ENCODE data around the gene DNAL1. TPM values are rescaled to one million over a fixed set of nuclear protein-coding genes. Genes with fewer than 3 reads are reported as not detected.

The DNAL1 gene
- total and polyA plus RNA-seq, 2 experiments from 2014 or later, result 6.0 to 6.9 TPM

GRCh38 chr14:73662487-73662943, 17.7 kb downstream of the DNAL1 start:
- Histone ChIP-seq H3K27ac (no peak overlapping the region), H3K9me3 (ENCODE audit: low read depth) (no peaks in the 10 kb centered on the region), H4K20me1 (ENCODE audit: insufficient read depth, poor library complexity, severe bottlenecking) (no peaks in the 10 kb centered on the region), H3K4me1 (ENCODE audit: insufficient read depth) (no peaks in the 10 kb centered on the region), H3K36me3 (replicated peaks; ENCODE audit: insufficient read depth, low read depth) (no peaks in the 10 kb centered on the region), H3K9me2 (replicated peaks; ENCODE audit: insufficient read depth) (no peaks in the 10 kb centered on the region), H3K4me2 (no peak overlapping the region), H3K79me2 (no peaks in the 10 kb centered on the region), H3K27me3 (no peaks in the 10 kb centered on the region), H2AFZ (no peak overlapping the region), H3K4me3 (no peak overlapping the region)
- TF ChIP-seq, protein P1, sequence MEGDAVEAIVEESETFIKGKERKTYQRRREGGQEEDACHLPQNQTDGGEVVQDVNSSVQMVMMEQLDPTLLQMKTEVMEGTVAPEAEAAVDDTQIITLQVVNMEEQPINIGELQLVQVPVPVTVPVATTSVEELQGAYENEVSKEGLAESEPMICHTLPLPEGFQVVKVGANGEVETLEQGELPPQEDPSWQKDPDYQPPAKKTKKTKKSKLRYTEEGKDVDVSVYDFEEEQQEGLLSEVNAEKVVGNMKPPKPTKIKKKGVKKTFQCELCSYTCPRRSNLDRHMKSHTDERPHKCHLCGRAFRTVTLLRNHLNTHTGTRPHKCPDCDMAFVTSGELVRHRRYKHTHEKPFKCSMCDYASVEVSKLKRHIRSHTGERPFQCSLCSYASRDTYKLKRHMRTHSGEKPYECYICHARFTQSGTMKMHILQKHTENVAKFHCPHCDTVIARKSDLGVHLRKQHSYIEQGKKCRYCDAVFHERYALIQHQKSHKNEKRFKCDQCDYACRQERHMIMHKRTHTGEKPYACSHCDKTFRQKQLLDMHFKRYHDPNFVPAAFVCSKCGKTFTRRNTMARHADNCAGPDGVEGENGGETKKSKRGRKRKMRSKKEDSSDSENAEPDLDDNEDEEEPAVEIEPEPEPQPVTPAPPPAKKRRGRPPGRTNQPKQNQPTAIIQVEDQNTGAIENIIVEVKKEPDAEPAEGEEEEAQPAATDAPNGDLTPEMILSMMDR (IDR thresholded peaks at IDR 0.05; ENCODE audit: poor library complexity), result peak; percentile 22
- TF ChIP-seq EZH2phosphoT487 (IDR thresholded peaks at IDR 0.05; ENCODE audit: low read depth, severe bottlenecking, unreplicated experiment), result no peak
- 73% methylated on average over 1 of the region's 1 CpG for WGBS (ENCODE audit: low lambda C conversion rate, missing lambda C conversion rate)
- peak; percentile 68 for DNase-seq (ENCODE audit: low spot score)

GRCh38 chr14:73663548-73664212, 18.9 kb downstream of the DNAL1 start:
- Histone ChIP-seq H3K9me3 (ENCODE audit: low read depth) (no peaks in the 10 kb centered on the region), H3K4me1 (ENCODE audit: insufficient read depth) (no peaks in the 10 kb centered on the region), H3K4me2 (no peak overlapping the region), H3K36me3 (replicated peaks; ENCODE audit: insufficient read depth, low read depth) (no peaks in the 10 kb centered on the region), H3K27me3 (no peaks in the 10 kb centered on the region), H3K27ac (no peak overlapping the region), H3K9me2 (replicated peaks; ENCODE audit: insufficient read depth) (no peaks in the 10 kb centered on the region), H3K4me3 (no peak overlapping the region), H4K20me1 (ENCODE audit: insufficient read depth, poor library complexity, severe bottlenecking) (no peaks in the 10 kb centered on the region), H2AFZ (no peak overlapping the region), H3K79me2 (no peaks in the 10 kb centered on the region)
- DNase-seq (ENCODE audit: low spot score), result no peak
- TF ChIP-seq EZH2phosphoT487 (IDR thresholded peaks at IDR 0.05; ENCODE audit: low read depth, severe bottlenecking, unreplicated experiment) (no peak), EZH2 (IDR thresholded peaks at IDR 0.05; ENCODE audit: borderline replicate concordance) (no peak)
- TF ChIP-seq, protein P1 (IDR thresholded peaks at IDR 0.05; ENCODE audit: poor library complexity), result no peak

DNA sequence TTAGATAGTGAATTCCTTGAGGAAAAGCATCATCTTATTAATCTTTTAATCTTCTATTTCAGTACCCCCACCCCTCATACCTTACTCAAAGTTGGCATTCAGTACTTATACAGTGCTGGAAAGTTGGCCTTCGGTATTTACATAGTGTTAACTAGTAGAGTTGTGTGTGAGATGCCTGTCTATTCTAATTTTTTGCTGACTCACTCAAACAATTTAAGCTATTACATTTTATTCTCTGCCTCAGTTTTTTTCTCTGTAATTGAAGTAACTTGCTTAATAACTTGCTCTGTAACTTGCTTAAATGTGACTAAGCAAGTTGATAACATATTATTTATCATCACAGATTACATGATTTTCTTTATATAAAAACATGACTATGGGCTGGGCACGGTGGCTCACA, 20.3 kb downstream of the DNAL1 start:
- Histone ChIP-seq H4K20me1 (ENCODE audit: insufficient read depth, poor library complexity, severe bottlenecking) (no peaks in the 10 kb centered on the region), H3K27ac (no peak overlapping the region), H3K36me3 (replicated peaks; ENCODE audit: insufficient read depth, low read depth) (no peaks in the 10 kb centered on the region), H3K9me2 (replicated peaks; ENCODE audit: insufficient read depth) (no peaks in the 10 kb centered on the region), H3K27me3 (no peaks in the 10 kb centered on the region), H3K79me2 (no peaks in the 10 kb centered on the region), H3K4me3 (no peak overlapping the region), H3K4me2 (no peak overlapping the region), H3K4me1 (ENCODE audit: insufficient read depth) (no peaks in the 10 kb centered on the region), H2AFZ (no peak overlapping the region), H3K9me3 (ENCODE audit: low read depth) (no peaks in the 10 kb centered on the region)
- no peak for TF ChIP-seq EZH2 (IDR thresholded peaks at IDR 0.05; ENCODE audit: borderline replicate concordance)
- TF ChIP-seq, protein P1 (IDR thresholded peaks at IDR 0.05; ENCODE audit: poor library complexity), result no peak
- no peak for TF ChIP-seq EZH2phosphoT487 (IDR thresholded peaks at IDR 0.05; ENCODE audit: low read depth, severe bottlenecking, unreplicated experiment)
- 97% methylated on average over 2 of the region's 2 CpGs for WGBS (ENCODE audit: low lambda C conversion rate, missing lambda C conversion rate)
- no peak for DNase-seq (ENCODE audit: low spot score)
